NCI-H1694 (cell line): ENCODE measurements around the gene MAP3K19.
A peak's percentile ranks its signal among the peaks of the same experiment; 100 is the strongest.
"Not testable (repeated sequence)": the region's sequence is repeated elsewhere in the genome, so short reads cannot be mapped to it uniquely, and the experiment has no call there.

ENCODE experiments used
- DNase-seq: peaks from one replicate; lab custom pipeline; 2025; lab: John Stamatoyannopoulos, UW

The MAP3K19 gene

GRCh38 chr2:135052042-135052876 lies 5.0 kb upstream of the MAP3K19 start, which contains the start of gene RAB3GAP1:
RAB3GAP1 (plus strand) TSS chr2:135052292; CDS start chr2:135052308, 16 bp downstream.
- peak; percentile 47 for DNase-seq

- DNase-seq = no peak
These were observed 3.4 kb upstream of the MAP3K19 start for GRCh38 chr2:135050684-135051083.

GRCh38 chr2:135050132-135050531 lies 2.9 kb upstream of the MAP3K19 start:
- DNase-seq = no peak

GRCh38 chr2:135048122-135048521 lies 875 bp upstream of the MAP3K19 start:
- DNase-seq = no peak

- no peak for DNase-seq
These were observed 3.9 kb downstream of the MAP3K19 start for GRCh38 chr2:135043345-135043744.

GRCh38 chr2:135037831-135038230 lies 9.4 kb downstream of the MAP3K19 start:
- DNase-seq = no peak

- not testable (repeated sequence) for DNase-seq
These were observed 14.0 kb downstream of the MAP3K19 start for GRCh38 chr2:135033216-135033615.

- DNase-seq = no peak
These were observed 16.4 kb downstream of the MAP3K19 start for GRCh38 chr2:135030826-135031225.

- no peak for DNase-seq
These were observed 17.6 kb downstream of the MAP3K19 start for GRCh38 chr2:135029481-135030134.

- DNase-seq = no peak
These were observed 23.3 kb downstream of the MAP3K19 start for GRCh38 chr2:135023886-135024485.

- DNase-seq = no peak
These were observed 24.0 kb downstream of the MAP3K19 start for GRCh38 chr2:135022952-135023880.

GRCh38 chr2:135021618-135022017 lies 25.6 kb downstream of the MAP3K19 start:
- no peak for DNase-seq

- DNase-seq = no peak
These were observed 35.6 kb downstream of the MAP3K19 start for GRCh38 chr2:135011633-135012032.

- no peak for DNase-seq
These were observed 36.9 kb downstream of the MAP3K19 start for GRCh38 chr2:135010200-135010942.

GRCh38 chr2:135009339-135009738 lies 37.9 kb downstream of the MAP3K19 start:
- DNase-seq = no peak

GRCh38 chr2:135005753-135006152 lies 41.5 kb downstream of the MAP3K19 start:
- DNase-seq = no peak

- peak; percentile 81 for DNase-seq
These were observed 43.1 kb downstream of the MAP3K19 start for GRCh38 chr2:135004005-135004746.

- no peak for DNase-seq
These were observed 44.4 kb downstream of the MAP3K19 start for GRCh38 chr2:135002836-135003235.

GRCh38 chr2:134999521-134999920 lies 47.7 kb downstream of the MAP3K19 start:
- DNase-seq = peak; percentile 83

GRCh38 chr2:134988994-134989605 lies 58.1 kb downstream of the MAP3K19 start:
- DNase-seq = peak; percentile 24
